Measurements from ENCODE around the gene TBC1D20. TPM values are rescaled to one million over a fixed set of nuclear protein-coding genes. Genes with fewer than 3 reads are reported as not detected.
"Not testable (repeated sequence)": the region's sequence is repeated elsewhere in the genome, so short reads cannot be mapped to it uniquely, and the experiment has no call there.

The TBC1D20 gene
- total and polyA plus RNA-seq, 8 donors, result 33.4 to 42.6 (median 35.9) TPM

DNA sequence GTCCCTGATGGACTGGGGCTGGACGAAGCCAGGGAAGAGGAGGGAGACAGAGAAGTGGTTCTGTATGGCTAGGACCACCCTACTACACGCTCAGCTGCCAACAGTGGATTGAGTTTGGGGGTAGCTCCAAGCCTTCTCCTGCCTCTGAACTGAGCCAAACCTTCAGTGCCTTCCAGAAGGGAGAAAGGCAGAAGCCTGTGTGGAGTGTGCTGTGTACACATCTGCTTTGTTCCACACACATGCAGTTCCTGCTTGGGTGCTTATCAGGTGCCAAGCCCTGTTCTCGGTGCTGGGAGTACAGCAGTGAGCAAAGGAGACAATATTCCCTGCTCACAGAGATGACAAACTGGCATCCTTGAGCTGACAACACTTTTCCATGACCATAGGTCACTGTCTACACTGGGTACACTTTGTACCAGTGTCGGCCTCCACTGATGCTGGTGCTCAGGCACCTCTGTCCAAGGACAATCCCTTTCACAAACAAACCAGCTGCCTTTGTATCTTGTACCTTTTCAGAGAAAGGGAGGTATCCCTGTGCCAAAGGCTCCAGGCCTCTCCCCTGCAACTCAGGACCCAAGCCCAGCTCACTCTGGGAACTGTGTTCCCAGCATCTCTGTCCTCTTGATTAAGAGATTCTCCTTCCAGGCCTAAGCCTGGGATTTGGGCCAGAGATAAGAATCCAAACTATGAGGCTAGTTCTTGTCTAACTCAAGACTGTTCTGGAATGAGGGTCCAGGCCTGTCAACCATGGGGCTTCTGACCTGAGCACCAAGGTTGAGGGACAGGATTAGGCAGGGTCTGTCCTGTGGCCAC lies 65.5 kb downstream of the TBC1D20 start:
- H3K27ac ChIP-seq, result no peak overlapping the region
- ATAC-seq, result no peak
- no peaks in the 10 kb centered on the region for H3K9me3 ChIP-seq
- peaks cover 0 to 71% of the 10 kb centered on the region in 2 donors for H3K36me3 ChIP-seq
- no peak overlapping the region for H3K4me3 ChIP-seq
- H3K4me1 ChIP-seq, result no peaks in the 10 kb centered on the region
- intact Hi-C loops (cut with DNase I), result no loop called here
- no peaks in the 10 kb centered on the region for H3K27me3 ChIP-seq
- no peak for DNase-seq
- TF ChIP-seq, protein P1, sequence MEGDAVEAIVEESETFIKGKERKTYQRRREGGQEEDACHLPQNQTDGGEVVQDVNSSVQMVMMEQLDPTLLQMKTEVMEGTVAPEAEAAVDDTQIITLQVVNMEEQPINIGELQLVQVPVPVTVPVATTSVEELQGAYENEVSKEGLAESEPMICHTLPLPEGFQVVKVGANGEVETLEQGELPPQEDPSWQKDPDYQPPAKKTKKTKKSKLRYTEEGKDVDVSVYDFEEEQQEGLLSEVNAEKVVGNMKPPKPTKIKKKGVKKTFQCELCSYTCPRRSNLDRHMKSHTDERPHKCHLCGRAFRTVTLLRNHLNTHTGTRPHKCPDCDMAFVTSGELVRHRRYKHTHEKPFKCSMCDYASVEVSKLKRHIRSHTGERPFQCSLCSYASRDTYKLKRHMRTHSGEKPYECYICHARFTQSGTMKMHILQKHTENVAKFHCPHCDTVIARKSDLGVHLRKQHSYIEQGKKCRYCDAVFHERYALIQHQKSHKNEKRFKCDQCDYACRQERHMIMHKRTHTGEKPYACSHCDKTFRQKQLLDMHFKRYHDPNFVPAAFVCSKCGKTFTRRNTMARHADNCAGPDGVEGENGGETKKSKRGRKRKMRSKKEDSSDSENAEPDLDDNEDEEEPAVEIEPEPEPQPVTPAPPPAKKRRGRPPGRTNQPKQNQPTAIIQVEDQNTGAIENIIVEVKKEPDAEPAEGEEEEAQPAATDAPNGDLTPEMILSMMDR (IDR thresholded peaks at IDR 0.05), result no peak

DNA sequence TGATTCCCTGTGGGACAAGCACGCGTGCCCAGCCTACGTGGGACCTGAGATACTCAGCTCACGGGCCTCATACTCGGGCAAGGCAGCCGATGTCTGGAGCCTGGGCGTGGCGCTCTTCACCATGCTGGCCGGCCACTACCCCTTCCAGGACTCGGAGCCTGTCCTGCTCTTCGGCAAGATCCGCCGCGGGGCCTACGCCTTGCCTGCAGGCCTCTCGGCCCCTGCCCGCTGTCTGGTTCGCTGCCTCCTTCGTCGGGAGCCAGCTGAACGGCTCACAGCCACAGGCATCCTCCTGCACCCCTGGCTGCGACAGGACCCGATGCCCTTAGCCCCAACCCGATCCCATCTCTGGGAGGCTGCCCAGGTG lies 66.1 kb downstream of the TBC1D20 start:
- Histone ChIP-seq H3K4me1 (no peaks in the 10 kb centered on the region), H3K27me3 (no peaks in the 10 kb centered on the region), H3K9me3 (no peaks in the 10 kb centered on the region), H3K27ac (no peak overlapping the region), H3K36me3 (peaks cover 0 to 77% of the 10 kb centered on the region in 2 donors), H3K4me3 (no peak overlapping the region)
- ATAC-seq (no peak), DNase-seq (no peak)
- TF ChIP-seq, protein P1 (IDR thresholded peaks at IDR 0.05), result no peak
- intact Hi-C loops (cut with DNase I), result no loop called here

DNA sequence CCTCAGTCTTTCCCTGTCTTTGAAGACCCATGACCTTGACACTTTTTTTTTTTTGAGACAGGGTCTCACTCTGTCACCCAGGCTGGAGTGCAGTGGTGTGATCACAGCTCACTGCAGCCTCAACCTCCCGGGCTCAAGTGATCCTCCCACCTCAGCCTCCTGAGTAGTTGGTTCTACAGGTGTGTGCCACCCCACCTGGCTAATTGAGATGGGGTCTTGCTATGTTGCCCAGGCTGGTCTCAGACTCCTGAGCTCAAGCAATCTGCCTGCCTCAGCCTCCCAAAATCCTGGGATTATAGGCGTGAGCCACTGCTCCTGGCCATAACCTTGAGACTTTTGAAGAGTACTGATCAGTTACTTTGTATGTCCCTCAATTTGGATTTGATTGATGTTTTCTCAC lies 69.0 kb downstream of the TBC1D20 start:
- H3K4me3 ChIP-seq; H3K27me3 ChIP-seq; H3K4me1 ChIP-seq; DNase-seq; ATAC-seq; intact Hi-C loops (cut with DNase I); H3K9me3 ChIP-seq; H3K27ac ChIP-seq: not testable (repeated sequence)
- H3K36me3 ChIP-seq, result peaks cover 0 to 100% of the 10 kb centered on the region in 2 donors

DNA sequence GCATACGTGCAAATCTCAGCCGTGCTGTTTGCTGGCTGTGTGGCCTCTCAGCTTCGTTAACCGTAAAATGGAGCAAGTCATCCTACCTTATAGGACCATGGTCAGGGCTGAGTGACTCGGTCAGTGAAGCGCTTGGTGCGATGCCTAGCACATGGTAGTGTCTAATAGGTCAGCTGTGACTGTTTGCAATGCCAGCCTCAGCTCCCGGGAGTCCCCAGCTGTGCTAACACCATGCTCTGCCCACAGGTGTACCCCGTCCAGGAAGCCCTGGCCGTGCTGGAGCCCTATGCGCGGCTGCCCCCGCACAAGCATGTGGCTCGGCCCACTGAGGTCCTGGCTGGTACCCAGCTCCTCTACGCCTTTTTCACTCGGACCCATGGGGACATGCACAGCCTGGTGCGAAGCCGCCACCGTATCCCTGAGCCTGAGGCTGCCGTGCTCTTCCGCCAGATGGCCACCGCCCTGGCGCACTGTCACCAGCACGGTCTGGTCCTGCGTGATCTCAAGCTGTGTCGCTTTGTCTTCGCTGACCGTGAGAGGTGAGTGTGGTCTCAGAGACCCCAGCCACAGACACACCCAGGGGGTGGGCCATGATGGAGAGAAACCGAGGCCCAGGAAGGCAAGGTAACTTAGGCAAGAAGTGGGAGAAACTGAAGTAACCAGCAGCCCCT lies 71.2 kb downstream of the TBC1D20 start:
- TF ChIP-seq, protein P1 (IDR thresholded peaks at IDR 0.05), result no peak
- DNase-seq (no peak), ATAC-seq (no peak)
- H3K27ac ChIP-seq, result no peak overlapping the region
- no peak overlapping the region for H3K4me3 ChIP-seq
- no peaks in the 10 kb centered on the region for H3K9me3 ChIP-seq
- H3K27me3 ChIP-seq, result no peaks in the 10 kb centered on the region
- H3K36me3 ChIP-seq, result peaks cover 0 to 87% of the 10 kb centered on the region in 2 donors
- no peaks in the 10 kb centered on the region for H3K4me1 ChIP-seq
- intact Hi-C loops (cut with DNase I), result no loop called here

DNA sequence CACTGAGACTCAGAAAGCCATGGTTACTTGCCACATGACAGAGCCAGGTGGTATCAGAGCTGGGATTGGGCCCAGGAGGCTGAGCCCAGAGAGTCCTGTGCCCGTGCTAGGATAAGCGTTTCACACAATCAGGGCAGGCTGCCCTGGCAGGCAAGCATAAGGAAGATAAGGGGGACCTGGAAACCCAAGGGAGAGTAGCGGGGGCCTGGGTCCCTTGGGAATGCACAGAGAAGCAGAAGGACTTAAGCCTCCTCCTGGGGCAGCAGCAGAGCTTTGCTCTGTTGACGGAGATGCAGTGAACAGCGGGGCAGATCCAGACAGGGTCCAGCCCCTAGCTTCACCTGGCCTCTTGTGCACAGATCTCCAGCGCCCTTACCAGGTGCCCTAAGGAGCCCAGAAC lies 73.1 kb downstream of the TBC1D20 start:
- DNase-seq (no peak), ATAC-seq (no peak)
- Histone ChIP-seq H3K27ac (no peak overlapping the region), H3K4me1 (no peaks in the 10 kb centered on the region), H3K36me3 (peaks cover 0 to 68% of the 10 kb centered on the region in 2 donors), H3K4me3 (no peak overlapping the region), H3K9me3 (no peaks in the 10 kb centered on the region), H3K27me3 (no peaks in the 10 kb centered on the region)
- TF ChIP-seq, protein P1 (IDR thresholded peaks at IDR 0.05), result no peak
- intact Hi-C loops (cut with DNase I), result no loop called here

All from left lung (tissue), 10 donors.